ENCODE data around the gene PEPD.
A peak's percentile ranks its signal among the peaks of the same experiment; 100 is the strongest.

DNA sequence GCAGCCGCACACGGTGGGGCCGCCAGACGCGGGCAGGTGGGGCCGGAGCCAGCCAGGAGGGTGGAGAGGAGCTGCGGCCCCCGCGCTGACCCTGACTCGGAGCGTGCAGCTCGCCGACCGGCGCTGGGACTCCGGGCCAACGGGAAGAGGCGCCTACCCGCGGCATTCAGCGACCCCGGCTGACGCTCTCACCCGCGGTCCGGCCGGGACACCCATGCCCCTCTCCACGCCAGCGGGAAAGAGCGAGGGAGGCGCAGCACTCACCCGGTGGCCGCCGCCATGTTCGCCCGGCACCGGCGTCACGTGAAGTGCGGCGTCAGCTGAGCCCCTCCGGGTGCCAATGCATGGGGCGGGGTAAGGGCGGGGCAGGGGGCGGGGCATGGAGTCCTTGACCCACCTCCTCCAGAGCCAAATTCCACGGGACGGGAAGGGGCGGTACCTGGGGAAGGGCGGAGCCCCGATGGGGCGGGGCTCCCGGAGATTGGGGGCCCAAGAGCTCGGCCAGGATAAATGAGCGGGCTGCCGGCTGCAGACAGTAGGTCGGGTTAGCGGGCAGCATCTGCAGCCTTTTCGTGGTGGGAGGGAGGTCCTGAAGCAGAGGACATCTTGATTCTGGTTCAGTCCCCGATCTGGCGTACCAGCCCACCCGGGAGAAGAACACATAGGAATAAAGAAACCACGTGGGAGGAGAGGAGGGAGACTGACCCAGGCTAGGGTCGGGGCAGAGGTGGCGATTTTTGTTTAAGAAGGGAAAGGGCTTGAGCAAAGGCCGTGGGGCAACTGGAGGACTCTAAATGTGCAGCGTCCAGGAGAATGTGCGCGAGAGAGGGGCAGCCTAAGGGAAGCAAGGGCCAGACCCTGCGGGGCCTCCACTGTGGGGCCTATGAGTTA lies at the start of gene PEPD:
- TF ChIP-seq, protein P1, sequence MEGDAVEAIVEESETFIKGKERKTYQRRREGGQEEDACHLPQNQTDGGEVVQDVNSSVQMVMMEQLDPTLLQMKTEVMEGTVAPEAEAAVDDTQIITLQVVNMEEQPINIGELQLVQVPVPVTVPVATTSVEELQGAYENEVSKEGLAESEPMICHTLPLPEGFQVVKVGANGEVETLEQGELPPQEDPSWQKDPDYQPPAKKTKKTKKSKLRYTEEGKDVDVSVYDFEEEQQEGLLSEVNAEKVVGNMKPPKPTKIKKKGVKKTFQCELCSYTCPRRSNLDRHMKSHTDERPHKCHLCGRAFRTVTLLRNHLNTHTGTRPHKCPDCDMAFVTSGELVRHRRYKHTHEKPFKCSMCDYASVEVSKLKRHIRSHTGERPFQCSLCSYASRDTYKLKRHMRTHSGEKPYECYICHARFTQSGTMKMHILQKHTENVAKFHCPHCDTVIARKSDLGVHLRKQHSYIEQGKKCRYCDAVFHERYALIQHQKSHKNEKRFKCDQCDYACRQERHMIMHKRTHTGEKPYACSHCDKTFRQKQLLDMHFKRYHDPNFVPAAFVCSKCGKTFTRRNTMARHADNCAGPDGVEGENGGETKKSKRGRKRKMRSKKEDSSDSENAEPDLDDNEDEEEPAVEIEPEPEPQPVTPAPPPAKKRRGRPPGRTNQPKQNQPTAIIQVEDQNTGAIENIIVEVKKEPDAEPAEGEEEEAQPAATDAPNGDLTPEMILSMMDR (IDR thresholded peaks at IDR 0.05 in 4 of 5, conservative IDR thresholded peaks at IDR 0.05 in 1 of 5) = no peak
- TF ChIP-seq POLR2A (IDR thresholded peaks at IDR 0.05) = peak; percentile 78 to 85
